K562 (cell line): ENCODE measurements around the gene EMC9. TPM values are rescaled to one million over a fixed set of nuclear protein-coding genes. Genes with fewer than 3 reads are reported as not detected.
A peak's percentile ranks its signal among the peaks of the same experiment; 100 is the strongest.

Experiments
- CUX1 ChIP-seq: fragments of 200-800 bp; sonication (Bioruptor generic); IDR thresholded peaks from 2 replicates; pipeline ENCODE4 v1.6.1; 2016; ENCODE audit warnings: missing genetic modification characterization, missing compliant biosample characterization
- E4F1 ChIP-seq: fragments of 250-450 bp; sonication (Bioruptor Pico); IDR thresholded peaks from 2 replicates; pipeline ENCODE4 v1.5.0; 2021; ENCODE audit warnings: mild to moderate bottlenecking, borderline replicate concordance
- ELF4 ChIP-seq: fragments of 450-650 bp; formaldehyde crosslinking; IDR thresholded peaks from 2 replicates; pipeline ENCODE4 v1.4.0; 2022; ENCODE audit warnings: missing genetic modification characterization
- FOXM1 ChIP-seq, 2 experiments: fragments of 450-650 bp in 1 of 2; sonication (generic) in 1 of 2; formaldehyde crosslinking in 1 of 2; IDR thresholded peaks; 2 replicates each; pipeline versions ENCODE4 v1.6.1 to v1.9.0; 2017 to 2022; ENCODE audit warnings: low read depth in 2 of 2, mild to moderate bottlenecking in 2 of 2, missing genetic modification reagents in 1 of 2, moderate library complexity in 1 of 2
- GABPB1 ChIP-seq: sonication (generic); formaldehyde crosslinking; IDR thresholded peaks from 2 replicates; pipeline ENCODE4 v1.8.0; 2022; ENCODE audit warnings: mild to moderate bottlenecking, missing genetic modification reagents
- HINFP ChIP-seq: fragments of 450-650 bp; conservative IDR thresholded peaks from 2 replicates; pipeline ENCODE4 v1.6.1; 2016; ENCODE audit warnings: missing genetic modification characterization, low read depth, mild to moderate bottlenecking, control low read depth, missing compliant biosample characterization
- HNRNPH1 ChIP-seq: fragments of 200-400 bp; formaldehyde crosslinking; optimal IDR thresholded peaks from 2 replicates; pipeline ENCODE3; 2017; ENCODE audit warnings: low read depth, mild to moderate bottlenecking, low read length, moderate library complexity
- HOXB6 ChIP-seq: fragments of 250-450 bp; sonication (Bioruptor Pico); IDR thresholded peaks from 2 replicates; pipeline ENCODE4 v1.5.1; 2022; ENCODE audit warnings: mild to moderate bottlenecking, borderline replicate concordance
- PKNOX1 ChIP-seq: fragments of 450-650 bp; IDR thresholded peaks from 2 replicates; pipeline ENCODE4 v1.6.1; 2016
- SIN3B ChIP-seq: fragments of 450-650 bp; IDR thresholded peaks from 2 replicates; pipeline ENCODE4 v1.6.1; 2017; ENCODE audit warnings: low read depth, mild to moderate bottlenecking, moderate library complexity
- SPI1 ChIP-seq: IDR thresholded peaks from 2 replicates; pipeline ENCODE4 v1.6.1; 2011; ENCODE audit warnings: low read depth, low read length, control low read depth, borderline replicate concordance
- TBL1XR1 ChIP-seq, 2 experiments: IDR thresholded peaks; 2 replicates each; pipeline ENCODE4 v1.6.1; 2012; ENCODE audit warnings: improper control_type of control experiment in 2 of 2, low read length in 2 of 2, mild to moderate bottlenecking in 1 of 2
- TRIM28 ChIP-seq: fragments of 450-650 bp; IDR thresholded peaks from 2 replicates; pipeline ENCODE4 v1.6.1; 2017
- polyA plus RNA-seq, 8 experiments: library from polyadenylated mRNA; depleted of rRNA in 4 of 8; stranded (reverse) in 5 of 8; unstranded in 3 of 8; fragments of >200 nt; fragmentation: Nextera tagmentation in 2 of 8; fragmentation: Illumina TruSeq in 1 of 8; extraction: Ambion mirVana in 2 of 8; extraction: Trizol in 1 of 8; gene quantifications; 2 replicates each; pipeline versions ENCODE4 v1.2.1 to v1.2.3, GENCODE V29; 2011 to 2014; ENCODE audit warnings: inconsistent platforms in 1 of 8, missing spikeins in 1 of 8
- total RNA-seq, 7 experiments: library from RNA; depleted of rRNA in 6 of 7; stranded (reverse); fragments of >200 nt in 6 of 7; fragmentation: Illumina TruSeq in 2 of 7; extraction: Trizol in 2 of 7; gene quantifications; 2 replicates each; pipeline versions ENCODE4 v1.2.1 to v1.2.3, GENCODE V29; 2011 to 2021; ENCODE audit warnings: low replicate concordance in 1 of 7

EMC9 gene
- total and polyA plus RNA-seq, 9 of the 15 experiments (the other 6 are each of a cell fraction or from before 2014, with no cell fraction given) = 3.1 to 13.2 (median 7.8) TPM

GRCh38 chr14:24146978-24147760, 5.8 kb upstream of the EMC9 start, which contains the start of gene RNF31 (continued):
- TF ChIP-seq SIN3B (peak; percentile 49; the same call in 1 of the 2 replicates), E4F1 (CRISPR knock-in tag) (no peak), HOXB6 (CRISPR knock-in tag) (no peak), PKNOX1 (peak; percentile 23; the same call in 1 of the 2 replicates), TRIM28 (no peak), HNRNPH1 (no peak), HINFP (tag) (no peak), GABPB1 (CRISPR knock-in tag) (0 out of 2 replicates have a peak, but pooled peaks have one; percentile 16), TBL1XR1 (IDR thresholded peaks at IDR 0.05; ENCODE audit: low read length in 2 of 2) (no peak), FOXM1 (IDR thresholded peaks at IDR 0.05; ENCODE audit: low read depth) (no peak), FOXM1 (CRISPR knock-in tag; IDR thresholded peaks at IDR 0.05; ENCODE audit: low read depth) (no peak), ELF4 (CRISPR knock-in tag) (no peak), CUX1 (no peak), SPI1 (no peak)
